H9 (cell line): ENCODE data around the gene NTRK3. TPM values are rescaled to one million over a fixed set of nuclear protein-coding genes. Genes with fewer than 3 reads are reported as not detected.

ENCODE experiments used
- DNase-seq: peaks from one replicate; pipeline ENCODE4 v3.0.0-alpha.2; 2017
- H2AFZ ChIP-seq: one replicate; pipeline ENCODE4 v1.6.1; 2013; ENCODE audit warnings: mild to moderate bottlenecking, low read length, control low read depth, moderate library complexity
- H2AK5ac ChIP-seq: 2 replicates; pipeline ENCODE4 v1.6.1; 2013; ENCODE audit warnings: low read length, control low read depth, mixed read lengths; ENCODE audit not compliant: insufficient read length
- H2BK120ac ChIP-seq: one replicate; pipeline ENCODE4 v1.6.1; 2013; ENCODE audit warnings: low read depth, mild to moderate bottlenecking, low read length, control low read depth, inconsistent platforms; ENCODE audit not compliant: poor library complexity, severe bottlenecking
- H2BK12ac ChIP-seq: 2 replicates; pipeline ENCODE4 v1.6.1; 2013; ENCODE audit warnings: low read length, control low read depth, mixed read lengths, low read depth; ENCODE audit not compliant: insufficient read length
- H2BK15ac ChIP-seq: 2 replicates; pipeline ENCODE4 v1.6.1; 2013; ENCODE audit warnings: low read depth, low read length, control low read depth
- H2BK20ac ChIP-seq: one replicate; pipeline ENCODE4 v1.6.1; 2013; ENCODE audit warnings: low read depth, mild to moderate bottlenecking, low read length, control low read depth, inconsistent platforms; ENCODE audit not compliant: poor library complexity, severe bottlenecking
- H2BK5ac ChIP-seq: 2 replicates; pipeline ENCODE4 v1.6.1; 2013; ENCODE audit warnings: low read length, control low read depth, mixed read lengths; ENCODE audit not compliant: insufficient read length
- H3K14ac ChIP-seq: 2 replicates; pipeline ENCODE4 v1.6.1; 2013; ENCODE audit warnings: low read length, control low read depth; ENCODE audit not compliant: insufficient read depth
- H3K18ac ChIP-seq: 2 replicates; pipeline ENCODE4 v1.6.1; 2013; ENCODE audit warnings: low read depth, mild to moderate bottlenecking, mixed read lengths, low read length, control low read depth; ENCODE audit not compliant: insufficient read length
- H3K23ac ChIP-seq: 2 replicates; pipeline ENCODE4 v1.6.1; 2013; ENCODE audit warnings: low read length, control low read depth, mixed read lengths, low read depth; ENCODE audit not compliant: insufficient read length
- H3K23me2 ChIP-seq: 2 replicates; pipeline ENCODE4 v1.6.1; 2013; ENCODE audit warnings: low read depth, mild to moderate bottlenecking, mixed read lengths, low read length, control low read depth; ENCODE audit not compliant: insufficient read length, poor library complexity, severe bottlenecking
- H3K27ac ChIP-seq: 2 replicates; pipeline ENCODE4 v1.5.1; 2013; ENCODE audit warnings: low read length, control low read depth, mixed read lengths, low read depth; ENCODE audit not compliant: insufficient read length
- H3K27me3 ChIP-seq: 2 replicates; pipeline ENCODE4 v1.6.1; 2013; ENCODE audit warnings: low read length, control low read depth, inconsistent platforms; ENCODE audit not compliant: insufficient read depth
- H3K4ac ChIP-seq: 2 replicates; pipeline ENCODE4 v1.6.1; 2013; ENCODE audit warnings: low read depth, mild to moderate bottlenecking, control low read depth, inconsistent platforms, low read length, moderate library complexity
- H3K4me1 ChIP-seq: 2 replicates; pipeline ENCODE4 v1.6.1; 2013; ENCODE audit warnings: low read length, control low read depth, inconsistent platforms; ENCODE audit not compliant: insufficient read depth
- H3K4me2 ChIP-seq: 2 replicates; pipeline ENCODE4 v1.6.1; 2013; ENCODE audit warnings: low read length, control low read depth, mixed read lengths; ENCODE audit not compliant: insufficient read length, insufficient read depth
- H3K56ac ChIP-seq: 2 replicates; pipeline ENCODE4 v1.6.1; 2013; ENCODE audit warnings: low read depth, mild to moderate bottlenecking, mixed read lengths, low read length, control low read depth; ENCODE audit not compliant: insufficient read length
- H3K79me1 ChIP-seq: 2 replicates; pipeline ENCODE4 v1.6.1; 2013; ENCODE audit warnings: low read depth, mild to moderate bottlenecking, moderate library complexity, low read length, control low read depth, inconsistent platforms; ENCODE audit not compliant: insufficient read depth, poor library complexity, severe bottlenecking
- H3K79me2 ChIP-seq: 2 replicates; pipeline ENCODE4 v1.6.1; 2013; ENCODE audit warnings: low read length, control low read depth, inconsistent platforms; ENCODE audit not compliant: insufficient read depth
- H3K9ac ChIP-seq: 2 replicates; pipeline ENCODE4 v1.6.1; 2013; ENCODE audit warnings: low read length, control low read depth, mixed read lengths; ENCODE audit not compliant: insufficient read length; ENCODE audit errors: extremely low read depth
- H3K9me3 ChIP-seq: one replicate; pipeline ENCODE4 v1.6.1; 2013; ENCODE audit warnings: low read depth, low read length, inconsistent platforms; ENCODE audit not compliant: control insufficient read depth
- H3T11ph ChIP-seq: one replicate; pipeline ENCODE4 v1.6.1; 2013; ENCODE audit warnings: mild to moderate bottlenecking, low read length, control low read depth, inconsistent platforms
- H4K20me1 ChIP-seq: one replicate; pipeline ENCODE4 v1.6.1; 2013; ENCODE audit not compliant: control insufficient read depth, insufficient read length, insufficient read depth
- H4K5ac ChIP-seq: 2 replicates; pipeline ENCODE4 v1.6.1; 2013; ENCODE audit warnings: low read depth, mild to moderate bottlenecking, mixed read lengths, low read length, control low read depth; ENCODE audit not compliant: insufficient read length
- H4K8ac ChIP-seq: replicated peaks from 2 replicates; pipeline ENCODE4 v1.6.1; 2013; ENCODE audit warnings: low read length, control low read depth, mixed read lengths, low read depth; ENCODE audit not compliant: insufficient read length
- H4K91ac ChIP-seq: 2 replicates; pipeline ENCODE4 v1.6.1; 2013; ENCODE audit warnings: low read depth, mild to moderate bottlenecking, moderate library complexity, mixed read lengths, low read length, control low read depth; ENCODE audit not compliant: insufficient read length
- H3K27ac Mint-ChIP-seq, 3 experiments: 2 replicates in 2 of 3; 3 replicates in 1 of 3; pipeline ENCODE4 v1.8.0; 2020 to 2021; ENCODE audit warnings: mixed read lengths in 3 of 3, mild to moderate bottlenecking in 1 of 3, moderate library complexity in 1 of 3
- H3K27me3 Mint-ChIP-seq: 2 replicates; pipeline ENCODE4 v1.8.0; 2021; ENCODE audit warnings: low read depth, mild to moderate bottlenecking, moderate library complexity, mixed read lengths
- H3K36me3 Mint-ChIP-seq, 3 experiments: 2 replicates in 2 of 3; 3 replicates in 1 of 3; pipeline ENCODE4 v1.8.0; 2020 to 2021; ENCODE audit warnings: low read depth in 3 of 3, mixed read lengths in 3 of 3; ENCODE audit not compliant: insufficient read depth in 1 of 3
- H3K4me1 Mint-ChIP-seq, 2 experiments: 2 replicates each; pipeline ENCODE4 v1.8.0; 2020; ENCODE audit warnings: mixed read lengths in 2 of 2
- H3K4me3 Mint-ChIP-seq, 2 experiments: 2 replicates in 1 of 2; 3 replicates in 1 of 2; pipeline ENCODE4 v1.8.0; 2020 to 2021; ENCODE audit warnings: mild to moderate bottlenecking in 2 of 2, mixed read lengths in 2 of 2, moderate library complexity in 1 of 2
- H3K9me3 Mint-ChIP-seq, 2 experiments: 2 replicates in 1 of 2; 3 replicates in 1 of 2; pipeline ENCODE4 v1.8.0; 2020; ENCODE audit warnings: mild to moderate bottlenecking in 2 of 2, mixed read lengths in 2 of 2, moderate library complexity in 1 of 2
- CTCF ChIP-seq: fragments of 200-600 bp; sonication (generic); conservative IDR thresholded peaks from 3 replicates; pipeline ENCODE4 v1.8.0; 2021; ENCODE audit warnings: antibody characterized with exemption, mild to moderate bottlenecking
- WGBS: extraction: QIAGEN DNeasy Blood & Tissue Kit; methylation state at CpG from one replicate; pipeline ENCODE4 v1.1.7; 2013; ENCODE audit warnings: missing lambda C conversion rate, low lambda C conversion rate, mixed read lengths; ENCODE audit not compliant: insufficient read length; ENCODE audit errors: extremely low coverage; 5-methylcytosine and 5-hydroxymethylcytosine counted together
- total RNA-seq: library from RNA; stranded (reverse); gene quantifications from 2 replicates; pipeline ENCODE4 v1.2.1, GENCODE V29; 2021

The NTRK3 gene
- total RNA-seq, 1 experiment from 2014 or later = 2.5 TPM

- Histone ChIP-seq H3K23me2 (no peaks in the 10 kb centered on the region), H3K9me3 (no peaks in the 10 kb centered on the region), H3K23ac (no peak overlapping the region), H4K20me1 (no peaks in the 10 kb centered on the region), H3K14ac (no peak overlapping the region), H2BK20ac (no peak overlapping the region), H3K4me2 (no peak overlapping the region), H3K79me1 (no peaks in the 10 kb centered on the region), H2BK12ac (no peak overlapping the region), H4K8ac (no peak overlapping the region), H3T11ph (no peak overlapping the region), H2AFZ (no peak overlapping the region), H3K27me3 (no peaks in the 10 kb centered on the region), H2BK5ac (no peak overlapping the region), H4K5ac (no peak overlapping the region), H3K27ac (no peak overlapping the region), H3K56ac (no peak overlapping the region), H3K4me1 (no peaks in the 10 kb centered on the region), H3K79me2 (no peaks in the 10 kb centered on the region), H3K4ac (no peak overlapping the region), H3K18ac (no peak overlapping the region), H2BK120ac (no peak overlapping the region), H3K9ac (no peak overlapping the region), H2BK15ac (no peak overlapping the region), H4K91ac (no peak overlapping the region), H2AK5ac (no peak overlapping the region)
- no peaks in the 10 kb centered on the region; a peak in 1 of 7 replicates for H3K36me3 Mint-ChIP-seq
- H3K27me3 Mint-ChIP-seq = no peaks in the 10 kb centered on the region; the same call in 1 of the 2 replicates
- WGBS = no CpG with 5 or more reads among the region's 2 CpGs
- no peak overlapping the region for H3K4me3 Mint-ChIP-seq
- H3K4me1 Mint-ChIP-seq = peaks cover 15 to 18% of the 10 kb centered on the region in 2 experiments
- DNase-seq = no peak
- TF ChIP-seq CTCF = no peak
- H3K27ac Mint-ChIP-seq = no peak overlapping the region
- no peaks in the 10 kb centered on the region for H3K9me3 Mint-ChIP-seq
Observed at GRCh38 chr15:88048237-88048636, 208.3 kb downstream of the NTRK3 start.
